K562 (cell line): ENCODE data around the gene NOL8.

ENCODE experiments used
- CEBPB ChIP-seq: fragments of 450-650 bp; IDR thresholded peaks from 2 replicates; pipeline ENCODE4 v1.6.1; 2016; ENCODE audit warnings: missing genetic modification characterization, missing compliant biosample characterization
- ELF4 ChIP-seq: fragments of 450-650 bp; formaldehyde crosslinking; IDR thresholded peaks from 2 replicates; pipeline ENCODE4 v1.4.0; 2022; ENCODE audit warnings: missing genetic modification characterization
- ETV6 ChIP-seq, 3 experiments: fragments of 150-350 bp in 1 of 3; sonication (generic) in 1 of 3; formaldehyde crosslinking in 1 of 3; IDR thresholded peaks; 2 replicates each; pipeline versions ENCODE4 v1.6.1 to v1.8.0; 2014 to 2022; ENCODE audit warnings: borderline replicate concordance in 2 of 3, low read depth in 2 of 3, antibody characterized with exemption in 1 of 3, low read length in 1 of 3, mild to moderate bottlenecking in 1 of 3, missing genetic modification reagents in 1 of 3
- HDGF ChIP-seq: fragments of 450-650 bp; IDR thresholded peaks from 2 replicates; pipeline ENCODE4 v1.6.1; 2016
- NR1H2 ChIP-seq: sonication (generic); formaldehyde crosslinking; IDR thresholded peaks from 2 replicates; pipeline ENCODE4 v1.4.0; 2020; ENCODE audit warnings: mild to moderate bottlenecking, missing genetic modification reagents
- NR2C1 ChIP-seq, 2 experiments: fragments of 450-650 bp; IDR thresholded peaks; 2 replicates each; pipeline ENCODE4 v1.6.1; 2017; ENCODE audit warnings: mild to moderate bottlenecking in 2 of 2, antibody characterized with exemption in 1 of 2, inconsistent platforms in 1 of 2, missing compliant biosample characterization in 1 of 2, missing genetic modification characterization in 1 of 2
- PHB2 ChIP-seq: fragments of 450-650 bp; IDR thresholded peaks from 2 replicates; pipeline ENCODE4 v1.6.1; 2017; ENCODE audit warnings: low read depth
- RBM22 ChIP-seq: fragments of 200-400 bp; formaldehyde crosslinking; IDR thresholded peaks from 2 replicates; pipeline ENCODE4 v1.6.1; 2018; ENCODE audit warnings: low read length, low read depth; ENCODE audit not compliant: poor library complexity, severe bottlenecking
- TEAD4 ChIP-seq, 2 experiments: sonication (generic) in 1 of 2; formaldehyde crosslinking in 1 of 2; IDR thresholded peaks; 2 replicates each; pipeline versions ENCODE4 v1.6.1 to v1.8.0; 2012 to 2022; ENCODE audit warnings: borderline replicate concordance in 1 of 2, inconsistent platforms in 1 of 2, low read length in 1 of 2, mild to moderate bottlenecking in 1 of 2, missing genetic modification reagents in 1 of 2
- ZBTB7A ChIP-seq: IDR thresholded peaks from 2 replicates; pipeline ENCODE4 v1.6.1; 2011; ENCODE audit warnings: low read depth, mild to moderate bottlenecking, low read length, moderate library complexity, borderline replicate concordance; ENCODE audit not compliant: control insufficient read depth
- ZNF318 ChIP-seq, 2 experiments: fragments of 450-650 bp; IDR thresholded peaks; 2 replicates each; pipeline ENCODE4 v1.6.1; 2016; ENCODE audit warnings: mild to moderate bottlenecking in 2 of 2, borderline replicate concordance in 1 of 2, low read depth in 1 of 2, moderate library complexity in 1 of 2
- TF ChIP-seq, protein P1 (sequence below): sonication (generic); formaldehyde crosslinking; IDR thresholded peaks from 2 replicates; pipeline ENCODE4 v1.5.0; 2020; ENCODE audit warnings: missing genetic modification reagents
- TF ChIP-seq, protein P2 (sequence below), 3 experiments: IDR thresholded peaks in 2 of 3; conservative IDR thresholded peaks in 1 of 3; 2 replicates each; pipeline ENCODE4 v1.5.1; 2011 to 2012; ENCODE audit warnings: low read length in 3 of 3, mild to moderate bottlenecking in 3 of 3, control low read depth in 2 of 3, improper control_type of control experiment in 1 of 3, inconsistent platforms in 1 of 3, low read depth in 1 of 3, mixed read lengths in 1 of 3, moderate library complexity in 1 of 3; ENCODE audit not compliant: insufficient read depth in 2 of 3
- TF ChIP-seq, protein P3 (sequence below): sonication (generic); formaldehyde crosslinking; IDR thresholded peaks from 2 replicates; pipeline ENCODE4 v1.8.0; 2022; ENCODE audit warnings: mild to moderate bottlenecking, low read depth, missing genetic modification reagents

DNA sequence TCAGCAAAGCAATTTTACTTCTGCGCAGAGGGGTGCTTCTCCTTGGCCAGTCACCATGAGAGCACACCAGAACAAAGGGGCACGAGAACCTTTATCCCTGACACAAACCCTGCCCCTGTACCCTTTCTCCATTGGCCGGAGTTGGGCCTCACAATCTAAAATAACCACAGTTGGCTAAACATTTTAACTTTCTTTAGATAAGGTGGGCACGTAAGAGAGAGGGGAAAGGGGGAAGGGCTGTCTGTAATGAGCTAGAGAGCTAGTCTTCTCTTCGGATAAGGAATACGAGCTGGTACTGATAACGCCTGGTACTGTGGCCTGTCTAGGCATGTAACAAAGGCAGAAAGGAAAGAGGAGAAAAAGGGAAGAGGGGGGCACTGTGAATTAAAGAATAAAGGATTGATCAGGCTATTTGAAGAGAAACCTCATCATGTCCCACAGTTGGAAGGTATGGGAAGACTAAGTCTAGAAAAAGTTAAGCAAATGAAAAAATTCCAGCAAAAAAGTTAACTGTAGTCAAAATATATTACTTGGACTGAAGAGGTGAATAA, 29.8 kb downstream of the NOL8 start:
- TF ChIP-seq ELF4 (CRISPR knock-in tag) (no peak), TEAD4 (IDR thresholded peaks at IDR 0.05; ENCODE audit: low read length) (no peak), TEAD4 (CRISPR knock-in tag; IDR thresholded peaks at IDR 0.05; ENCODE audit: borderline replicate concordance) (no peak), ZNF318 (IDR thresholded peaks at IDR 0.05; ENCODE audit: borderline replicate concordance in 1 of 2, low read depth in 1 of 2) (no peak), HDGF (no peak), RBM22 (no peak), NR1H2 (CRISPR knock-in tag) (no peak), CEBPB (tag) (no peak), ETV6 (IDR thresholded peaks at IDR 0.05; ENCODE audit: borderline replicate concordance in 1 of 2, low read depth in 2 of 2, low read length in 1 of 2) (no peak), ETV6 (CRISPR knock-in tag; IDR thresholded peaks at IDR 0.05; ENCODE audit: borderline replicate concordance) (no peak), PHB2 (no peak), NR2C1 (IDR thresholded peaks at IDR 0.05) (no peak), NR2C1 (tag; IDR thresholded peaks at IDR 0.05) (no peak), ZBTB7A (no peak)
- TF ChIP-seq, protein P1, sequence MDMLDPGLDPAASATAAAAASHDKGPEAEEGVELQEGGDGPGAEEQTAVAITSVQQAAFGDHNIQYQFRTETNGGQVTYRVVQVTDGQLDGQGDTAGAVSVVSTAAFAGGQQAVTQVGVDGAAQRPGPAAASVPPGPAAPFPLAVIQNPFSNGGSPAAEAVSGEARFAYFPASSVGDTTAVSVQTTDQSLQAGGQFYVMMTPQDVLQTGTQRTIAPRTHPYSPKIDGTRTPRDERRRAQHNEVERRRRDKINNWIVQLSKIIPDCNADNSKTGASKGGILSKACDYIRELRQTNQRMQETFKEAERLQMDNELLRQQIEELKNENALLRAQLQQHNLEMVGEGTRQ (CRISPR knock-in tag), result no peak
- TF ChIP-seq, protein P2, sequence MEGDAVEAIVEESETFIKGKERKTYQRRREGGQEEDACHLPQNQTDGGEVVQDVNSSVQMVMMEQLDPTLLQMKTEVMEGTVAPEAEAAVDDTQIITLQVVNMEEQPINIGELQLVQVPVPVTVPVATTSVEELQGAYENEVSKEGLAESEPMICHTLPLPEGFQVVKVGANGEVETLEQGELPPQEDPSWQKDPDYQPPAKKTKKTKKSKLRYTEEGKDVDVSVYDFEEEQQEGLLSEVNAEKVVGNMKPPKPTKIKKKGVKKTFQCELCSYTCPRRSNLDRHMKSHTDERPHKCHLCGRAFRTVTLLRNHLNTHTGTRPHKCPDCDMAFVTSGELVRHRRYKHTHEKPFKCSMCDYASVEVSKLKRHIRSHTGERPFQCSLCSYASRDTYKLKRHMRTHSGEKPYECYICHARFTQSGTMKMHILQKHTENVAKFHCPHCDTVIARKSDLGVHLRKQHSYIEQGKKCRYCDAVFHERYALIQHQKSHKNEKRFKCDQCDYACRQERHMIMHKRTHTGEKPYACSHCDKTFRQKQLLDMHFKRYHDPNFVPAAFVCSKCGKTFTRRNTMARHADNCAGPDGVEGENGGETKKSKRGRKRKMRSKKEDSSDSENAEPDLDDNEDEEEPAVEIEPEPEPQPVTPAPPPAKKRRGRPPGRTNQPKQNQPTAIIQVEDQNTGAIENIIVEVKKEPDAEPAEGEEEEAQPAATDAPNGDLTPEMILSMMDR (IDR thresholded peaks at IDR 0.05 in 2 of 3, conservative IDR thresholded peaks at IDR 0.05 in 1 of 3; ENCODE audit: insufficient read depth in 2 of 3, low read depth in 1 of 3, low read length in 3 of 3), result no peak
- TF ChIP-seq, protein P3, sequence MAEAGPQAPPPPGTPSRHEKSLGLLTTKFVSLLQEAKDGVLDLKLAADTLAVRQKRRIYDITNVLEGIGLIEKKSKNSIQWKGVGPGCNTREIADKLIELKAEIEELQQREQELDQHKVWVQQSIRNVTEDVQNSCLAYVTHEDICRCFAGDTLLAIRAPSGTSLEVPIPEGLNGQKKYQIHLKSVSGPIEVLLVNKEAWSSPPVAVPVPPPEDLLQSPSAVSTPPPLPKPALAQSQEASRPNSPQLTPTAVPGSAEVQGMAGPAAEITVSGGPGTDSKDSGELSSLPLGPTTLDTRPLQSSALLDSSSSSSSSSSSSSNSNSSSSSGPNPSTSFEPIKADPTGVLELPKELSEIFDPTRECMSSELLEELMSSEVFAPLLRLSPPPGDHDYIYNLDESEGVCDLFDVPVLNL (CRISPR knock-in tag), result no peak
